Measurements from ENCODE around the gene SKI. TPM values are rescaled to one million over a fixed set of nuclear protein-coding genes. Genes with fewer than 3 reads are reported as not detected.

Gene SKI
- total RNA-seq, 1 donor from 2014 or later = 67.5 TPM

- intact Hi-C loops (cut with micrococcal nuclease) = loop anchor here (1.0 to 10.0 kb wide), 7 partner anchors 14 to 1553 kb away; partner anchors contain the start of genes CEP104, DFFB, FAAP20 and MORN1
Measured at GRCh38 chr1:2301607-2302291, 73.6 kb downstream of the SKI start.

GRCh38 chr1:2302292-2302925, 74.3 kb downstream of the SKI start:
- intact Hi-C loops (cut with micrococcal nuclease) = loop anchor here (5.0 to 10.0 kb wide), 2 partner anchors 245 to 1552 kb away; partner anchors contain the start of genes CEP104 and DFFB

GRCh38 chr1:2303016-2303775, 75.1 kb downstream of the SKI start:
- intact Hi-C loops (cut with micrococcal nuclease) = loop anchor here (5.0 to 10.0 kb wide), 2 partner anchors 244 to 1552 kb away; partner anchors contain the start of genes CEP104 and DFFB

- intact Hi-C loops (cut with micrococcal nuclease) = loop anchor here (5.0 to 10.0 kb wide), 2 partner anchors 244 to 1551 kb away; partner anchors contain the start of genes CEP104 and DFFB
Measured at GRCh38 chr1:2303781-2304180, 75.7 kb downstream of the SKI start.

- intact Hi-C loops (cut with micrococcal nuclease) = loop anchor here (5.0 to 10.0 kb wide), 2 partner anchors 243 to 1551 kb away; partner anchors contain the start of genes CEP104 and DFFB
Measured at GRCh38 chr1:2304282-2304681, 76.2 kb downstream of the SKI start.

- intact Hi-C loops (cut with micrococcal nuclease) = loop anchor here (5.0 to 10.0 kb wide), 2 partner anchors 242 to 1550 kb away; partner anchors contain the start of genes CEP104 and DFFB
Measured at GRCh38 chr1:2304921-2305681, 77.0 kb downstream of the SKI start.

GRCh38 chr1:2306151-2306978, 78.2 kb downstream of the SKI start:
- intact Hi-C loops (cut with micrococcal nuclease) = loop anchor here (10.0 kb wide), 1 partner anchor 1548 kb away; the partner anchor contains the start of genes CEP104 and DFFB

- intact Hi-C loops (cut with micrococcal nuclease) = loop anchor here (10.0 kb wide), 1 partner anchor 1548 kb away; the partner anchor contains the start of genes CEP104 and DFFB
Measured at GRCh38 chr1:2307064-2307605, 79.0 kb downstream of the SKI start.

GRCh38 chr1:2307972-2308371, 79.9 kb downstream of the SKI start:
- intact Hi-C loops (cut with micrococcal nuclease) = loop anchor here (10.0 kb wide), 1 partner anchor 1547 kb away; the partner anchor contains the start of genes CEP104 and DFFB

- intact Hi-C loops (cut with micrococcal nuclease) = loop anchor here (10.0 kb wide), 1 partner anchor 1546 kb away; the partner anchor contains the start of genes CEP104 and DFFB
Measured at GRCh38 chr1:2308844-2309243, 80.7 kb downstream of the SKI start.

GRCh38 chr1:2310332-2311183, 82.4 kb downstream of the SKI start:
- intact Hi-C loops (cut with micrococcal nuclease) = no loop called here

- intact Hi-C loops (cut with micrococcal nuclease) = no loop called here
Measured at GRCh38 chr1:2311184-2312032, 83.3 kb downstream of the SKI start.

- intact Hi-C loops (cut with micrococcal nuclease) = no loop called here
Measured at GRCh38 chr1:2312160-2312514, 84.0 kb downstream of the SKI start.

- intact Hi-C loops (cut with micrococcal nuclease) = no loop called here
Measured at GRCh38 chr1:2312515-2313301, 84.6 kb downstream of the SKI start.

- intact Hi-C loops (cut with micrococcal nuclease) = loop anchor here (2.0 kb wide), 1 partner anchor 115 kb away; no protein-coding TSS in a partner anchor
Measured at GRCh38 chr1:2313651-2314261, 85.6 kb downstream of the SKI start.

GRCh38 chr1:2314273-2314802, 86.2 kb downstream of the SKI start:
- intact Hi-C loops (cut with micrococcal nuclease) = loop anchor here (2.0 kb wide), 1 partner anchor 116 kb away; no protein-coding TSS in a partner anchor

Measured in T-helper 1 cell treated with Interleukin-12 subunit alpha and Interleukin-12 subunit beta and Interleukin-4 antibody, amounts not matched to agents 30 ng/mL and 1 ng/mL, for 36 hours (primary cell).